Lung (tissue), 12 donors: ENCODE results near the gene GABRR3. TPM values are rescaled to one million over a fixed set of nuclear protein-coding genes. Genes with fewer than 3 reads are reported as not detected.

Experiments used
- ATAC-seq: fragments of 200-7000 bp; cut with Tn5 transposase; one replicate; pipeline ENCODE4 v1.9.1; 2020; ENCODE audit warnings: moderate number of reproducible peaks; ENCODE audit not compliant: insufficient read depth, low FRiP score
- DNase-seq, 3 donors: peaks; one replicate each; pipeline ENCODE4 v3.0.0-alpha.2; 2013 to 2017
- H3K27ac ChIP-seq, 2 donors: one replicate each; pipeline ENCODE4 v1.5.1; 2013; ENCODE audit warnings: mild to moderate bottlenecking in 2 of 2, moderate library complexity in 2 of 2, control low read depth in 1 of 2, inconsistent platforms in 1 of 2, low read depth in 1 of 2, low read length in 1 of 2
- H3K27me3 ChIP-seq, 3 donors: one replicate each; pipeline ENCODE4 v1.5.1; 2013; ENCODE audit warnings: low read length in 2 of 3; ENCODE audit not compliant: control insufficient read depth in 3 of 3, insufficient read depth in 3 of 3
- H3K36me3 ChIP-seq, 4 donors: one replicate each; pipeline ENCODE4 v1.5.1; 2013; ENCODE audit warnings: low read length in 4 of 4, mild to moderate bottlenecking in 1 of 4, moderate library complexity in 1 of 4; ENCODE audit not compliant: control insufficient read depth in 4 of 4, insufficient read depth in 4 of 4
- H3K4me1 ChIP-seq, 5 donors: one replicate each; pipeline ENCODE4 v1.5.1; 2013; ENCODE audit warnings: low read length in 5 of 5, mild to moderate bottlenecking in 2 of 5, moderate library complexity in 1 of 5; ENCODE audit not compliant: control insufficient read depth in 5 of 5, insufficient read depth in 5 of 5
- H3K4me3 ChIP-seq: one replicate; pipeline ENCODE4 v1.5.1; 2013; ENCODE audit warnings: mild to moderate bottlenecking, control low read depth, moderate library complexity
- H3K9ac ChIP-seq, 2 donors: one replicate each; pipeline ENCODE4 v1.5.1; 2013; ENCODE audit warnings: low read length in 2 of 2, control low read depth in 1 of 2; ENCODE audit not compliant: insufficient read depth in 1 of 2
- H3K9me3 ChIP-seq, 4 donors: one replicate each; pipeline ENCODE4 v1.5.1; 2013; ENCODE audit warnings: low read length in 3 of 4, mild to moderate bottlenecking in 1 of 4, moderate library complexity in 1 of 4; ENCODE audit not compliant: control insufficient read depth in 4 of 4, insufficient read depth in 3 of 4
- CTCF ChIP-seq: IDR thresholded peaks from 2 replicates; pipeline ENCODE4 v1.5.1; 2012; ENCODE audit warnings: mild to moderate bottlenecking; ENCODE audit errors: control extremely low read depth, extremely low read depth
- WGBS, 2 donors: extraction: QIAGEN DNeasy Blood & Tissue Kit; methylation state at CpG; one replicate each; pipeline ENCODE4 v1.1.7; 2013; 5-methylcytosine and 5-hydroxymethylcytosine counted together
- polyA plus RNA-seq, 2 donors: library from polyadenylated mRNA; stranded (reverse); fragments of 200-250 nt; gene quantifications; one replicate each; pipeline ENCODE4 v1.2.1, GENCODE V29; 2013
- total RNA-seq, 2 donors: library from RNA; depleted of rRNA in 1 of 2; stranded (reverse); fragments of >200 nt in 1 of 2; gene quantifications; one replicate each; pipeline ENCODE4 v1.2.1, GENCODE V29; 2014 to 2021
- donor health status: control.
- donor health status: control.
- donor health status: Bipolar disorder and iron deficiency.
- donor health status: healthy.
- donor health status: DM: yes; HTN: yes; CAD: no.

Gene GABRR3
- total and polyA plus RNA-seq, 4 donors = 0.09 TPM; not detected in 3

- WGBS, 2 donors = 7 to 30% methylated on average over 1 of the region's 1 CpG
- TF ChIP-seq CTCF = no peak
- DNase-seq (peak in 2 of 3 donors; percentile 40 to 58), ATAC-seq (no peak)
- H3K4me1 ChIP-seq = no peaks in the 10 kb centered on the region
- no peak overlapping the region for H3K9ac ChIP-seq
- no peaks in the 10 kb centered on the region for H3K36me3 ChIP-seq
- peaks cover 0 to 2% (median 0%) of the 10 kb centered on the region in 3 donors for H3K27me3 ChIP-seq
- no peak overlapping the region for H3K4me3 ChIP-seq
- H3K27ac ChIP-seq = no peak overlapping the region
- H3K9me3 ChIP-seq = no peaks in the 10 kb centered on the region
Observed at GRCh38 chr3:98048586-98048985, 13.5 kb upstream of the GABRR3 start.

- Histone ChIP-seq H3K27ac (no peak overlapping the region), H3K9ac (no peak overlapping the region), H3K27me3 (peaks cover 0 to under 1% (median 0%) of the 10 kb centered on the region in 3 donors), H3K4me3 (no peak overlapping the region), H3K4me1 (no peaks in the 10 kb centered on the region), H3K9me3 (peaks cover 0 to 3% (median 0%) of the 10 kb centered on the region in 4 donors), H3K36me3 (no peaks in the 10 kb centered on the region)
- TF ChIP-seq CTCF = no peak
- 96 to 100% methylated on average over 1 of the region's 1 CpG for WGBS, 2 donors
- no peak for DNase-seq
- no peak for ATAC-seq
Observed at GRCh38 chr3:98041350-98041749, 6.2 kb upstream of the GABRR3 start.

- Histone ChIP-seq H3K27ac (no peak overlapping the region), H3K9me3 (peaks cover 0 to 3% (median 0%) of the 10 kb centered on the region in 4 donors), H3K36me3 (no peaks in the 10 kb centered on the region), H3K4me3 (no peak overlapping the region), H3K4me1 (no peaks in the 10 kb centered on the region), H3K27me3 (peaks cover 0 to 5% (median 0%) of the 10 kb centered on the region in 3 donors), H3K9ac (peak overlapping the region in 1 of 2 donors; percentile 81)
- WGBS, 2 donors = 14 to 15% methylated on average over 13 of the region's 13 CpGs
- TF ChIP-seq CTCF = peak; percentile 67
- ATAC-seq (peak; percentile 92), DNase-seq (peak; percentile 81 to 93 (median 92))
Observed at GRCh38 chr3:98039322-98040024, 4.4 kb upstream of the GABRR3 start.

- no peak for ATAC-seq
- Histone ChIP-seq H3K27ac (no peak overlapping the region), H3K9ac (no peak overlapping the region), H3K4me3 (no peak overlapping the region), H3K36me3 (no peaks in the 10 kb centered on the region), H3K27me3 (peaks cover 0 to 6% (median 0%) of the 10 kb centered on the region in 3 donors), H3K4me1 (no peaks in the 10 kb centered on the region), H3K9me3 (peaks cover 0 to 3% (median 0%) of the 10 kb centered on the region in 4 donors)
- DNase-seq = no peak
- 77 to 85% methylated on average over 3 of the region's 3 CpGs for WGBS, 2 donors
- no peak for TF ChIP-seq CTCF
Observed at GRCh38 chr3:98038876-98039275, 3.8 kb upstream of the GABRR3 start.
